Measurements from ENCODE around the gene ASB18. TPM values are rescaled to one million over a fixed set of nuclear protein-coding genes. Genes with fewer than 3 reads are reported as not detected.
A peak's percentile ranks its signal among the peaks of the same experiment; 100 is the strongest.

Gene ASB18
- total RNA-seq, 1 experiment from 2014 or later = not detected

DNA sequence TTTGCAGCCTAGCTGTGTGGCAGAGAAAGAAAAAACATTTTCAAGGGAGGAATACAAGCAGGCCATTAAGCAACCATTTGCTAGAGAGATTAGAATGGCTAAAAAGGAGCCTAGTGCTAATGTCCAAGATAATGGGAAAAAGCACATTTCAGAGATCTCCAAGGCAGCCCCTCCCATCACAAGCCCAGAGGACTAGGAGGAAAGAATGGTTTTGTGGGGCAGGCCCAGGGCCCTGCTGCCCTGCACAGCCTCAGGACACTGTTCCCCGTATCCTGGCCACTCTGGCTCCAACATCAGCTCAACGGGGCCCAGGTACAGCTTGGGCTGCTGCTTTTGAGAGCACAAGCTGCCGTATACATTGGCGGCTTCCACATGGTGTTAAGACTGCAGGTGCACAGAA, 79.5 kb downstream of the ASB18 start:
- H3K27ac Mint-ChIP-seq (ENCODE audit: low read depth, unreplicated experiment) = no peak overlapping the region
- TF ChIP-seq, protein P1, sequence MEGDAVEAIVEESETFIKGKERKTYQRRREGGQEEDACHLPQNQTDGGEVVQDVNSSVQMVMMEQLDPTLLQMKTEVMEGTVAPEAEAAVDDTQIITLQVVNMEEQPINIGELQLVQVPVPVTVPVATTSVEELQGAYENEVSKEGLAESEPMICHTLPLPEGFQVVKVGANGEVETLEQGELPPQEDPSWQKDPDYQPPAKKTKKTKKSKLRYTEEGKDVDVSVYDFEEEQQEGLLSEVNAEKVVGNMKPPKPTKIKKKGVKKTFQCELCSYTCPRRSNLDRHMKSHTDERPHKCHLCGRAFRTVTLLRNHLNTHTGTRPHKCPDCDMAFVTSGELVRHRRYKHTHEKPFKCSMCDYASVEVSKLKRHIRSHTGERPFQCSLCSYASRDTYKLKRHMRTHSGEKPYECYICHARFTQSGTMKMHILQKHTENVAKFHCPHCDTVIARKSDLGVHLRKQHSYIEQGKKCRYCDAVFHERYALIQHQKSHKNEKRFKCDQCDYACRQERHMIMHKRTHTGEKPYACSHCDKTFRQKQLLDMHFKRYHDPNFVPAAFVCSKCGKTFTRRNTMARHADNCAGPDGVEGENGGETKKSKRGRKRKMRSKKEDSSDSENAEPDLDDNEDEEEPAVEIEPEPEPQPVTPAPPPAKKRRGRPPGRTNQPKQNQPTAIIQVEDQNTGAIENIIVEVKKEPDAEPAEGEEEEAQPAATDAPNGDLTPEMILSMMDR (IDR thresholded peaks at IDR 0.05; ENCODE audit: unreplicated experiment) = no peak
- BruUV-seq (replicated peaks) = no TSS peak
- no peak overlapping the region for H3K4me3 Mint-ChIP-seq (ENCODE audit: unreplicated experiment)
- peaks cover 6% of the 10 kb centered on the region for H3K36me3 Mint-ChIP-seq (ENCODE audit: insufficient read depth, unreplicated experiment)
- no peaks in the 10 kb centered on the region for H3K9me3 Mint-ChIP-seq (ENCODE audit: unreplicated experiment)
- ChIA-PET POLR2A (interaction anchor here (0.6 kb wide), 1 partner anchor 271 kb away, joined by 4 read pairs; no protein-coding TSS in a partner anchor), CTCF (interaction anchor here (1.1 to 1.7 kb wide), 2 partner anchors 9 to 405 kb away, joined by 5 to 6 read pairs; no protein-coding TSS in a partner anchor)
- intact Hi-C loops (cut with micrococcal nuclease) = loop anchor here (5.0 kb wide), 1 partner anchor 587 kb away; no protein-coding TSS in a partner anchor
- no peaks in the 10 kb centered on the region for H3K27me3 Mint-ChIP-seq (ENCODE audit: insufficient read depth, unreplicated experiment)
- DNase-seq (ENCODE audit: unreplicated experiment) = no peak
- peaks cover 12% of the 10 kb centered on the region for H3K4me1 Mint-ChIP-seq (ENCODE audit: insufficient read depth, unreplicated experiment)

DNA sequence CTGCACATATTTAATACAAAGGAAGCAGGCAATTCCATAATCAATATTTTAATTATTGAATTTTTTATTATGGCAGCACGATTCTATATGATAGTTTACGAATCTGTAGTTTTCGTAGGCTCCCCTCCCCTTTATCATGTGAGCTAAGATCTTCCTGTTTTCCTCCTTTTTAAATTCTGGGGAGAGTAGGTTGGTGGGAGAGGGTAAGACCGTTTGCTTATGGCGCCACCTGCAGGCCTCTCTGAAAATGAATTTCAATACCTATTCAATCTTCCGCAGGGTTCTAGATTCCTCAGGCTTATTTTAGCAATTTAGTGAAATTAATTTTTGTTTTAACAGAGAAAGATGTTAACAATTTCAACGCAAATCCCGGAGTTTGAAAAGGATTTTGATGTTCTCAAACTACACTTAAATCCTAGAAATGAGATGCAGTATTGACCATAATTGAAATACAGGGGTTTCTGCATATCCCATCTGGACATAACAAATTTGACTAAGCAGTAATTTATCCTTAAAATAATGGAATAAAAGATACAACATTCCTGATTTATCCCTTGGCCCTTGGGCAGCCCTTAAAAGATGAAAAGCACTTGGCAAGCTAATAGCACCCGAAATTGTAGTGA, 83.3 kb downstream of the ASB18 start:
- peaks cover 6% of the 10 kb centered on the region for H3K36me3 Mint-ChIP-seq (ENCODE audit: insufficient read depth, unreplicated experiment)
- TF ChIP-seq, protein P1 (IDR thresholded peaks at IDR 0.05; ENCODE audit: unreplicated experiment) = peak; percentile 57
- no TSS peak for BruUV-seq (replicated peaks)
- H3K4me1 Mint-ChIP-seq (ENCODE audit: insufficient read depth, unreplicated experiment) = peaks cover 13% of the 10 kb centered on the region
- H3K27me3 Mint-ChIP-seq (ENCODE audit: insufficient read depth, unreplicated experiment) = no peaks in the 10 kb centered on the region
- no peak overlapping the region for H3K27ac Mint-ChIP-seq (ENCODE audit: low read depth, unreplicated experiment)
- ChIA-PET POLR2A (interaction anchor here (0.9 to 1.6 kb wide), 2 partner anchors 9 to 402 kb away, joined by 3 read pairs; no protein-coding TSS in a partner anchor), CTCF (interaction anchor here (0.5 to 5.3 kb wide), 26 partner anchors 8 to 577 kb away, joined by 3 to 52 read pairs (median 4); no protein-coding TSS in a partner anchor)
- intact Hi-C loops (cut with micrococcal nuclease) = loop anchor here (1.0 to 5.0 kb wide), 3 partner anchors 402 to 584 kb away; no protein-coding TSS in a partner anchor
- H3K9me3 Mint-ChIP-seq (ENCODE audit: unreplicated experiment) = no peaks in the 10 kb centered on the region
- no peak overlapping the region for H3K4me3 Mint-ChIP-seq (ENCODE audit: unreplicated experiment)
- DNase-seq (ENCODE audit: unreplicated experiment) = peak; percentile 75

GRCh38 chr2:236180076-236180816, 84.0 kb downstream of the ASB18 start:
- H3K27me3 Mint-ChIP-seq (ENCODE audit: insufficient read depth, unreplicated experiment) = no peaks in the 10 kb centered on the region
- H3K36me3 Mint-ChIP-seq (ENCODE audit: insufficient read depth, unreplicated experiment) = peaks cover 4% of the 10 kb centered on the region
- BruUV-seq (replicated peaks) = no TSS peak
- H3K9me3 Mint-ChIP-seq (ENCODE audit: unreplicated experiment) = no peaks in the 10 kb centered on the region
- peak overlapping the region; percentile 65 for H3K4me3 Mint-ChIP-seq (ENCODE audit: unreplicated experiment)
- POLR2A ChIA-PET = interaction anchor here (0.9 to 1.6 kb wide), 2 partner anchors 8 to 401 kb away, joined by 3 read pairs; no protein-coding TSS in a partner anchor
- no peak overlapping the region for H3K27ac Mint-ChIP-seq (ENCODE audit: low read depth, unreplicated experiment)
- intact Hi-C loops (cut with micrococcal nuclease) = loop anchor here (5.0 kb wide), 1 partner anchor 583 kb away; no protein-coding TSS in a partner anchor
- H3K4me1 Mint-ChIP-seq (ENCODE audit: insufficient read depth, unreplicated experiment) = peaks cover 13% of the 10 kb centered on the region
- CTCF ChIA-PET = interaction anchor here (0.5 to 5.3 kb wide), 23 partner anchors 9 to 1444 kb away, joined by 3 to 52 read pairs (median 4); no protein-coding TSS in a partner anchor
- peak; percentile 27 for DNase-seq (ENCODE audit: unreplicated experiment)
- TF ChIP-seq, protein P1 (IDR thresholded peaks at IDR 0.05; ENCODE audit: unreplicated experiment) = no peak

Data from MCF 10A (cell line).